Left lung (tissue), 10 donors: ENCODE results near the gene LRRC18. TPM values are rescaled to one million over a fixed set of nuclear protein-coding genes. Genes with fewer than 3 reads are reported as not detected.

Experiments used
- ATAC-seq: fragments of 200-7000 bp; cut with Tn5 transposase; one replicate; pipeline ENCODE4 v1.9.1; 2020; ENCODE audit warnings: moderate library complexity
- DNase-seq, 4 donors: peaks; one replicate each; pipeline ENCODE4 v3.0.0-alpha.2; 2013 to 2020
- H3K27ac ChIP-seq, 2 donors: fragments of 200-600 bp; sonication (generic) in 1 of 2; one replicate each; pipeline versions ENCODE4 v1.5.0 to v1.8.0; 2020 to 2021
- H3K27me3 ChIP-seq, 2 donors: fragments of 200-600 bp; sonication (generic) in 1 of 2; one replicate each; pipeline versions ENCODE4 v1.5.0 to v1.8.0; 2020 to 2021
- H3K36me3 ChIP-seq, 2 donors: fragments of 200-600 bp; sonication (generic) in 1 of 2; one replicate each; pipeline versions ENCODE4 v1.5.0 to v1.8.0; 2020 to 2021
- H3K4me1 ChIP-seq, 2 donors: fragments of 200-600 bp; one replicate each; pipeline ENCODE4 v1.8.0; 2021
- H3K4me3 ChIP-seq, 2 donors: fragments of 200-600 bp; sonication (generic) in 1 of 2; one replicate each; pipeline versions ENCODE4 v1.5.0 to v1.8.0; 2020 to 2021; ENCODE audit warnings: mild to moderate bottlenecking in 1 of 2
- H3K9me3 ChIP-seq, 2 donors: fragments of 200-600 bp; sonication (generic) in 1 of 2; one replicate each; pipeline versions ENCODE4 v1.5.0 to v1.8.0; 2020 to 2021
- CTCF ChIP-seq, 2 donors: fragments of 200-600 bp; sonication (generic) in 1 of 2; IDR thresholded peaks; one replicate each; pipeline versions ENCODE4 v1.5.0 to v1.8.0; 2021; ENCODE audit warnings: antibody characterized with exemption in 2 of 2
- intact Hi-C, 2 donors: fragments of 100-400 bp; cut with DNase I; formaldehyde crosslinking; loops; one replicate each; pipeline versions ENCODE4 v1.11.2 to v1.14.2; 2022
- polyA plus RNA-seq, 6 donors: library from polyadenylated mRNA; unstranded; fragments of 120-200 nt; gene quantifications; one replicate each; pipeline ENCODE4 v1.2.1, GENCODE V29; 2013; ENCODE audit not compliant: insufficient read length in 6 of 6
- total RNA-seq, 2 donors: library from RNA; stranded (reverse); fragmentation: NEBNext Ultra II Directional; extraction: Animal tissue kit (Norgen Biotek cat#: 25700); gene quantifications; one replicate each; pipeline ENCODE4 v1.2.1, GENCODE V29; 2021
- donor health status: DM: no; HTN: yes; CAD: no.
- donor health status: DM: no; HTN: no; CAD: no.

Gene LRRC18
- total and polyA plus RNA-seq, 8 donors, result 0.50 to 2.1 (median 1.4) TPM

- peaks cover 0 to 9% of the 10 kb centered on the region in 2 donors for H3K4me1 ChIP-seq
- H3K27ac ChIP-seq, result peak overlapping the region; percentile 44 to 46
- H3K36me3 ChIP-seq, result peaks cover 0 to 16% of the 10 kb centered on the region in 2 donors
- peak; percentile 54 for ATAC-seq
- H3K4me3 ChIP-seq, result no peak overlapping the region
- H3K27me3 ChIP-seq, result no peaks in the 10 kb centered on the region
- no peak for TF ChIP-seq CTCF (IDR thresholded peaks at IDR 0.05)
- DNase-seq, result no peak
- no peaks in the 10 kb centered on the region for H3K9me3 ChIP-seq
- intact Hi-C loops, result no loop called here
Observed at GRCh38 chr10:48900371-48900801, 39.3 kb downstream of the LRRC18 start.

- H3K36me3 ChIP-seq, result peaks cover 0 to 16% of the 10 kb centered on the region in 2 donors
- DNase-seq (no peak), ATAC-seq (no peak)
- H3K9me3 ChIP-seq, result no peaks in the 10 kb centered on the region
- no peak overlapping the region for H3K4me3 ChIP-seq
- intact Hi-C loops, result no loop called here
- H3K4me1 ChIP-seq, result peaks cover 0 to 9% of the 10 kb centered on the region in 2 donors
- no peak for TF ChIP-seq CTCF (IDR thresholded peaks at IDR 0.05)
- peak overlapping the region; percentile 44 to 46 for H3K27ac ChIP-seq
- no peaks in the 10 kb centered on the region for H3K27me3 ChIP-seq
Observed at GRCh38 chr10:48899781-48900180, 39.9 kb downstream of the LRRC18 start.

- Histone ChIP-seq H3K9me3 (no peaks in the 10 kb centered on the region), H3K36me3 (peaks cover 0 to 16% of the 10 kb centered on the region in 2 donors), H3K4me3 (no peak overlapping the region), H3K27me3 (no peaks in the 10 kb centered on the region), H3K4me1 (peaks cover 0 to 9% of the 10 kb centered on the region in 2 donors), H3K27ac (no peak overlapping the region)
- TF ChIP-seq CTCF (IDR thresholded peaks at IDR 0.05), result no peak
- DNase-seq (no peak), ATAC-seq (no peak)
- intact Hi-C loops, result no loop called here
Observed at GRCh38 chr10:48898426-48898825, 41.2 kb downstream of the LRRC18 start.

- DNase-seq, result no peak
- peaks cover 0 to 25% of the 10 kb centered on the region in 2 donors for H3K36me3 ChIP-seq
- no peak overlapping the region for H3K4me3 ChIP-seq
- no peak for TF ChIP-seq CTCF (IDR thresholded peaks at IDR 0.05)
- intact Hi-C loops, result no loop called here
- ATAC-seq, result no peak
- no peaks in the 10 kb centered on the region for H3K27me3 ChIP-seq
- H3K27ac ChIP-seq, result no peak overlapping the region
- no peaks in the 10 kb centered on the region for H3K9me3 ChIP-seq
- peaks cover 0 to 9% of the 10 kb centered on the region in 2 donors for H3K4me1 ChIP-seq
Observed at GRCh38 chr10:48897441-48897790, 42.2 kb downstream of the LRRC18 start.

GRCh38 chr10:48896756-48897440, 42.7 kb downstream of the LRRC18 start:
- Histone ChIP-seq H3K27me3 (no peaks in the 10 kb centered on the region), H3K4me3 (no peak overlapping the region), H3K27ac (no peak overlapping the region), H3K36me3 (peaks cover 0 to 27% of the 10 kb centered on the region in 2 donors), H3K4me1 (peaks cover 0 to 9% of the 10 kb centered on the region in 2 donors), H3K9me3 (no peaks in the 10 kb centered on the region)
- DNase-seq, result no peak
- no peak for ATAC-seq
- intact Hi-C loops, result no loop called here
- TF ChIP-seq CTCF (IDR thresholded peaks at IDR 0.05), result no peak
